SK-N-SH (cell line): ENCODE results near the gene RNF130.

Experiments
- CTCF ChIP-seq: fragments of 200-600 bp; sonication (generic); IDR thresholded peaks from 2 replicates; pipeline ENCODE4 v1.6.1; 2017; ENCODE audit warnings: antibody characterized with exemption, mild to moderate bottlenecking, moderate library complexity
- EP300 ChIP-seq, 2 experiments: IDR thresholded peaks; 2 replicates each; pipeline versions ENCODE4 v1.4.0 to v1.6.1; 2012; ENCODE audit warnings: borderline replicate concordance in 1 of 2, low read depth in 1 of 2, low read length in 1 of 2
- MAX ChIP-seq: IDR thresholded peaks from 2 replicates; pipeline ENCODE4 v1.4.0; 2012; ENCODE audit warnings: low read depth
- POLR2AphosphoS5 ChIP-seq: IDR thresholded peaks from 2 replicates; pipeline ENCODE4 v1.6.1; 2012; ENCODE audit warnings: low read depth, low read length
- TAF1 ChIP-seq: IDR thresholded peaks from 2 replicates; pipeline ENCODE4 v1.6.1; 2012; ENCODE audit warnings: low read depth, mild to moderate bottlenecking, low read length, moderate library complexity, borderline replicate concordance
- TEAD4 ChIP-seq: IDR thresholded peaks from 2 replicates; pipeline ENCODE4 v1.4.0; 2012; ENCODE audit warnings: mild to moderate bottlenecking, borderline replicate concordance; ENCODE audit not compliant: insufficient read depth
- USF1 ChIP-seq: IDR thresholded peaks from 2 replicates; pipeline ENCODE4 v1.4.0; 2012; ENCODE audit warnings: low read depth, borderline replicate concordance
- ZBTB33 ChIP-seq: IDR thresholded peaks from 2 replicates; pipeline ENCODE4 v1.4.0; 2012; ENCODE audit warnings: low read depth, borderline replicate concordance

- TF ChIP-seq CTCF (no peak), MAX (no peak), TAF1 (no peak), USF1 (no peak), TEAD4 (no peak), POLR2AphosphoS5 (no peak), EP300 (IDR thresholded peaks at IDR 0.05; ENCODE audit: borderline replicate concordance in 1 of 2, low read depth in 1 of 2, low read length in 1 of 2) (no peak), ZBTB33 (no peak)
Observed at GRCh38 chr5:180109920-180110319, 38.4 kb upstream of the RNF130 start.
